Kidney (tissue), 14 donors: ENCODE measurements around the gene ZNF430. TPM values are rescaled to one million over a fixed set of nuclear protein-coding genes. Genes with fewer than 3 reads are reported as not detected.

Experiments
- DNase-seq, 5 donors: peaks; one replicate each; pipeline ENCODE4 v3.0.0-alpha.2; 2013 to 2020
- FAIRE-seq: peaks from 2 replicates; lab custom pipeline; 2012; peaks lifted over from hg19 to GRCh38; lab: Jason Lieb, UNC
- H3K27ac ChIP-seq, 2 donors: one replicate each; pipeline ENCODE4 v1.7.0; 2013; ENCODE audit warnings: low read depth in 2 of 2, low read length in 2 of 2, inconsistent platforms in 1 of 2
- H3K27me3 ChIP-seq: one replicate; pipeline ENCODE4 v1.7.1; 2013; ENCODE audit warnings: low read length, inconsistent platforms; ENCODE audit not compliant: control insufficient read depth, insufficient read depth
- H3K36me3 ChIP-seq, 3 donors: one replicate each; pipeline versions ENCODE4 v1.7.0 to v1.7.1; 2013; ENCODE audit warnings: low read length in 3 of 3, control low read depth in 1 of 3, inconsistent platforms in 1 of 3; ENCODE audit not compliant: insufficient read depth in 3 of 3, control insufficient read depth in 2 of 3
- H3K4me1 ChIP-seq, 3 donors: one replicate each; pipeline versions ENCODE4 v1.7.0 to v1.7.1; 2013; ENCODE audit warnings: low read length in 3 of 3, inconsistent platforms in 1 of 3, low read depth in 1 of 3; ENCODE audit not compliant: control insufficient read depth in 2 of 3, insufficient read depth in 2 of 3
- H3K4me3 ChIP-seq, 3 donors: one replicate each; pipeline versions ENCODE4 v1.7.0 to v1.8.1; 2013; ENCODE audit warnings: low read length in 3 of 3, control low read depth in 1 of 3, inconsistent platforms in 1 of 3
- H3K9ac ChIP-seq, 3 donors: one replicate each; pipeline versions ENCODE4 v1.7.0 to v1.7.1; 2013; ENCODE audit warnings: low read length in 3 of 3, control low read depth in 1 of 3, inconsistent platforms in 1 of 3
- H3K9me3 ChIP-seq, 3 donors: one replicate each; pipeline versions ENCODE4 v1.7.0 to v1.7.1; 2013; ENCODE audit warnings: low read length in 3 of 3, control low read depth in 1 of 3, inconsistent platforms in 1 of 3; ENCODE audit not compliant: control insufficient read depth in 2 of 3, insufficient read depth in 1 of 3
- intact Hi-C: fragments of 100-400 bp; cut with DNase I; formaldehyde crosslinking; loops from one replicate; pipeline ENCODE4 v1.11.1; 2022
- polyA plus RNA-seq: library from polyadenylated mRNA; stranded (reverse); fragments of 350-450 nt; fragmentation: Illumina TruSeq; extraction: RNeasy Lipid Tissue Mini Kit (QIAGEN cat#74804); gene quantifications from one replicate; pipeline ENCODE4 v1.2.3, GENCODE V29; 2014; ENCODE audit warnings: low read depth, low replicate concordance; ENCODE audit not compliant: insufficient read depth
- total RNA-seq: library from RNA; stranded (reverse); fragmentation: NEBNext Ultra II Directional; extraction: Animal tissue kit (Norgen Biotek cat#: 25700); gene quantifications from one replicate; pipeline ENCODE4 v1.2.1, GENCODE V29; 2021
- TF ChIP-seq, protein P1 (sequence below): IDR thresholded peaks from 3 replicates; pipeline ENCODE4 v1.5.1; 2012; ENCODE audit warnings: mild to moderate bottlenecking, moderate library complexity, borderline replicate concordance; ENCODE audit not compliant: insufficient read depth; ENCODE audit errors: extremely low read depth
- donor health status: control.
- donor health status: control.
- donor health status: control.
- donor health status: control.
- donor health status: control.
- donor health status: DM: yes; HTN: yes; CAD: no.
- donor health status: Normal renal cell carcinoma (clear cell type).

Gene ZNF430
- total and polyA plus RNA-seq, 2 donors from 2014 or later = 1.8 to 18.0 TPM

DNA sequence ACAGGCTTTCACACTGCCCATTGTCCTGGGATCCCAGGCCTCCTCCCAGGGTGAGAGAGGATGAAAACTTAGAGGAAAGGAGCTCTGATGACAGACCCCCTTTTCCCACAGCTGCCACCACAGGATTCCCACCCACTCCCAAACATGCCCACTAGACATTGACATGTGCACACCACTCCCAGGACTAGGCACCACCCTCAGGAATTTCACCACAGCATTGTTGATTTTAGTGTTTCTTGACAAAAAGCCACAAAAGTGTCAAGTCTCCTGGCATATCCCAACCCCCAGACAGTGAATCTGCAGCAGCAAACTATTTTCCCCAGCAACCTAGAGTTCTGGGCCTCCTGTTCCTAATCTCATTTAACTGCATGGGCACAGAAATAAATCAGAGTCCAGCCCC lies 71.7 kb downstream of the ZNF430 start:
- Histone ChIP-seq H3K36me3 (no peaks in the 10 kb centered on the region), H3K9me3 (no peaks in the 10 kb centered on the region), H3K27ac (no peak overlapping the region), H3K4me3 (no peak overlapping the region), H3K9ac (no peak overlapping the region), H3K4me1 (no peaks in the 10 kb centered on the region), H3K27me3 (no peaks in the 10 kb centered on the region)
- FAIRE-seq (no peak), DNase-seq (peak in 2 of 5 donors; percentile 16 to 18)
- TF ChIP-seq, protein P1, sequence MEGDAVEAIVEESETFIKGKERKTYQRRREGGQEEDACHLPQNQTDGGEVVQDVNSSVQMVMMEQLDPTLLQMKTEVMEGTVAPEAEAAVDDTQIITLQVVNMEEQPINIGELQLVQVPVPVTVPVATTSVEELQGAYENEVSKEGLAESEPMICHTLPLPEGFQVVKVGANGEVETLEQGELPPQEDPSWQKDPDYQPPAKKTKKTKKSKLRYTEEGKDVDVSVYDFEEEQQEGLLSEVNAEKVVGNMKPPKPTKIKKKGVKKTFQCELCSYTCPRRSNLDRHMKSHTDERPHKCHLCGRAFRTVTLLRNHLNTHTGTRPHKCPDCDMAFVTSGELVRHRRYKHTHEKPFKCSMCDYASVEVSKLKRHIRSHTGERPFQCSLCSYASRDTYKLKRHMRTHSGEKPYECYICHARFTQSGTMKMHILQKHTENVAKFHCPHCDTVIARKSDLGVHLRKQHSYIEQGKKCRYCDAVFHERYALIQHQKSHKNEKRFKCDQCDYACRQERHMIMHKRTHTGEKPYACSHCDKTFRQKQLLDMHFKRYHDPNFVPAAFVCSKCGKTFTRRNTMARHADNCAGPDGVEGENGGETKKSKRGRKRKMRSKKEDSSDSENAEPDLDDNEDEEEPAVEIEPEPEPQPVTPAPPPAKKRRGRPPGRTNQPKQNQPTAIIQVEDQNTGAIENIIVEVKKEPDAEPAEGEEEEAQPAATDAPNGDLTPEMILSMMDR = no peak
- intact Hi-C loops = no loop called here

DNA sequence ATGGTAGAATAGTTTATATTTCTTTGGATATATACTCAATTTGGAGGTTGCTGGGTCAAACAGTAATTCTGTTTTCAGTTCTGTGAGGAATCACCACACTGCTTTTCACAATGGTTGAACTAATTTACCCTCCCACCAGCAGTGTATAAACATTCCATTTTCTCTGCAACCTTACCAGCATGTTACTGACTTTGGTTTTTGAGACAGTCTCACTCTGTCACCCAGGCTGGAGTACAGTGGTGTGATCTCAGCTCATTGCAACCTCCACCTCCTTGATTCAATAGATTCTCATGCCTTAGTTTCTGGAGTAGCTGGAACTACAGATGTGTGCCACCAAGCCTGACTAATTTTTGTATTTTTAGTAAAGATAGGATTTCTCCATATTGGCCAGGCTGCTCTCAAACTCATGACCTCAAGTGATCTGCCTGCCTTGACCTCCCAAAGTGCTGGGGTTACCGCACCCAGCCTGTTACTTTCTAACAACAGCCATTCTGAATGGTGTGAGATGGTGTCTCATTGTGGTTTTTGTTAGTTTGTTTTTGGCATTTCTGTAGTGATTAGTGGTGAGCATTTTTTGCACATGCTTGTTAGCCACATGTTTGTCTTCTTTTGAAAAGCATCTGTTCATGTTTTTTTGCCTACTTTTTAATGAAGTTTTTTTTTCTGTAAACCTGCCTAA lies 74.0 kb downstream of the ZNF430 start:
- H3K27me3 ChIP-seq = no peaks in the 10 kb centered on the region
- no peak for FAIRE-seq
- no peak overlapping the region for H3K4me3 ChIP-seq
- no peaks in the 10 kb centered on the region for H3K9me3 ChIP-seq
- no peaks in the 10 kb centered on the region for H3K36me3 ChIP-seq
- DNase-seq = no peak
- intact Hi-C loops = no loop called here
- no peak overlapping the region for H3K27ac ChIP-seq
- no peaks in the 10 kb centered on the region for H3K4me1 ChIP-seq
- no peak overlapping the region for H3K9ac ChIP-seq
- TF ChIP-seq, protein P1 = no peak

DNA sequence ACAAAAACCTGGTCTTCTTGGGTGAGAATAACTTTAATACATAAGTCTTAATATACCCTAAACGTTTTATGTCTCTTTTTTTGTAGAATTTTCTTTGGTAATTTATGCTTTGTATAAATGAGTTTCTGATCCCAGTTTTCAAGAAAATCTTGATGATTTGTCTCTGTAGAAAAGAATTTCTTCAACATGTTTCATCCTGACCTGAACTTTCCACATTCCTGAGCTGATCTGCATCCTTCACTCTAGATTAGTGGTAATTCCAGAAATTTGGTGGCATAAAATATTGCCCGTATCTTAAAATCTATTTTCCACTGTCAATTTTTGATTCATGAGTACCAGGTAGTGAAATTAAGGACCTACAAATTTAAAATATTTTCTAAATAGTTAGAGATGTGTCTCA lies 77.8 kb downstream of the ZNF430 start:
- no peak for DNase-seq
- no peak overlapping the region for H3K9ac ChIP-seq
- H3K36me3 ChIP-seq = no peaks in the 10 kb centered on the region
- TF ChIP-seq, protein P1 = no peak
- no peak overlapping the region for H3K4me3 ChIP-seq
- intact Hi-C loops = no loop called here
- H3K9me3 ChIP-seq = no peaks in the 10 kb centered on the region
- H3K27ac ChIP-seq = no peak overlapping the region
- no peaks in the 10 kb centered on the region for H3K4me1 ChIP-seq
- no peaks in the 10 kb centered on the region for H3K27me3 ChIP-seq
- no peak for FAIRE-seq
